Measurements from ENCODE around the gene C19orf53. TPM values are rescaled to one million over a fixed set of nuclear protein-coding genes. Genes with fewer than 3 reads are reported as not detected.

Gene C19orf53
- polyA plus RNA-seq, 3 donors, result 125 to 156 (median 132) TPM

DNA sequence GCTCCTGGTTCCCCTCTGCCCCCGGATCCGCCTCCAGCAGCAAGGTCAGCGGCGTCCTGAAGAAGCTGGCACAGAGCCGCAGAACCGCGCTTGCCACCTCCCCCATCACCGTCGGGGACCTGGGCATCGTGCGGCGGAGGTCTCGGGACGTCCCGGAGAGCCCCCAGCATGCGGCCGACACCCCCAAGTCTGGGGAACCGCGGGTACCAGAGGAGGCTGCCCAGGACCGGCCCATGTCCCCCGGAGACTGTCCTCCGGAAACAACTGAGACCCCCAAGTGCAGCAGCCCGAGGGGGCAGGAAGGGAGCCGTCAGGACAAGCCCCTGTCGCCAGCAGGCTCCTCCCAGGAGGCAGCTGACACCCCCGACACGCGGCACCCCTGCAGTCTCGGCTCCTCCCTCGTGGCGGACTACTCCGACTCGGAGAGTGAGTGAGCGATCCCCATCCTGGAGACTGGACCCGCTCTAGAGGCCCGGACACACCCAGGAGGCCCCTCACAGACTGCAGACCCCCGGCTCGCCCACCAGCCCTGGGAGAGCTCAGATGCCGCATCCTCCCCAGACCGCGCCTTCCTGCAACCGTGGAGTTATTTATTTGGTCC, 11.5 kb upstream of the C19orf53 start:
- Histone ChIP-seq H3K36me3 (replicated peaks in 1 of 2; ENCODE audit: control insufficient read depth in 1 of 2, insufficient read depth in 2 of 2, low read length in 2 of 2) (peaks cover 46 to 47% of the 10 kb centered on the region in 2 donors), H3K4me3 (replicated peaks in 1 of 3; ENCODE audit: low read depth in 2 of 3, low read length in 3 of 3) (no peak overlapping the region), H3K27me3 (ENCODE audit: control insufficient read depth in 2 of 2, insufficient read depth in 2 of 2, low read length in 2 of 2) (no peaks in the 10 kb centered on the region), H3K27ac (ENCODE audit: low read depth in 1 of 2, low read length in 2 of 2) (no peak overlapping the region), H3K4me1 (ENCODE audit: control insufficient read depth in 1 of 2, insufficient read depth in 2 of 2, low read length in 2 of 2) (peaks cover 16 to 20% of the 10 kb centered on the region in 2 donors), H2AFZ (ENCODE audit: insufficient read depth, low read depth, low read length, poor library complexity, severe bottlenecking) (no peak overlapping the region), H3K79me2 (ENCODE audit: insufficient read depth, low read length) (no peaks in the 10 kb centered on the region), H4K20me1 (ENCODE audit: insufficient read depth, low read length) (peaks cover 9% of the 10 kb centered on the region), H3K9me3 (replicated peaks in 1 of 2; ENCODE audit: control insufficient read depth in 1 of 2, insufficient read depth in 1 of 2, low read length in 2 of 2) (no peaks in the 10 kb centered on the region), H3K9ac (ENCODE audit: insufficient read depth, low read length, poor library complexity, severe bottlenecking) (no peak overlapping the region), H3K4me2 (replicated peaks; ENCODE audit: extremely low read depth, low read length, poor library complexity, severe bottlenecking) (no peak overlapping the region)
- no peak for DNase-seq
- Mint-ChIP-seq H3K9me3 (no peaks in the 10 kb centered on the region), H3K4me1 (peaks cover 17% of the 10 kb centered on the region), H3K36me3 (peaks cover 36 to 54% of the 10 kb centered on the region in 2 donors), H3K27ac (no peak overlapping the region), H3K27me3 (ENCODE audit: low read depth in 3 of 3) (no peaks in the 10 kb centered on the region), H3K4me3 (no peak overlapping the region)
- intact Hi-C loops (cut with micrococcal nuclease), result no loop called here
- TF ChIP-seq, protein P1, sequence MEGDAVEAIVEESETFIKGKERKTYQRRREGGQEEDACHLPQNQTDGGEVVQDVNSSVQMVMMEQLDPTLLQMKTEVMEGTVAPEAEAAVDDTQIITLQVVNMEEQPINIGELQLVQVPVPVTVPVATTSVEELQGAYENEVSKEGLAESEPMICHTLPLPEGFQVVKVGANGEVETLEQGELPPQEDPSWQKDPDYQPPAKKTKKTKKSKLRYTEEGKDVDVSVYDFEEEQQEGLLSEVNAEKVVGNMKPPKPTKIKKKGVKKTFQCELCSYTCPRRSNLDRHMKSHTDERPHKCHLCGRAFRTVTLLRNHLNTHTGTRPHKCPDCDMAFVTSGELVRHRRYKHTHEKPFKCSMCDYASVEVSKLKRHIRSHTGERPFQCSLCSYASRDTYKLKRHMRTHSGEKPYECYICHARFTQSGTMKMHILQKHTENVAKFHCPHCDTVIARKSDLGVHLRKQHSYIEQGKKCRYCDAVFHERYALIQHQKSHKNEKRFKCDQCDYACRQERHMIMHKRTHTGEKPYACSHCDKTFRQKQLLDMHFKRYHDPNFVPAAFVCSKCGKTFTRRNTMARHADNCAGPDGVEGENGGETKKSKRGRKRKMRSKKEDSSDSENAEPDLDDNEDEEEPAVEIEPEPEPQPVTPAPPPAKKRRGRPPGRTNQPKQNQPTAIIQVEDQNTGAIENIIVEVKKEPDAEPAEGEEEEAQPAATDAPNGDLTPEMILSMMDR (IDR thresholded peaks at IDR 0.05), result no peak
- WGBS (ENCODE audit: insufficient coverage), result 96% methylated on average over 37 of the region's 42 CpGs

DNA sequence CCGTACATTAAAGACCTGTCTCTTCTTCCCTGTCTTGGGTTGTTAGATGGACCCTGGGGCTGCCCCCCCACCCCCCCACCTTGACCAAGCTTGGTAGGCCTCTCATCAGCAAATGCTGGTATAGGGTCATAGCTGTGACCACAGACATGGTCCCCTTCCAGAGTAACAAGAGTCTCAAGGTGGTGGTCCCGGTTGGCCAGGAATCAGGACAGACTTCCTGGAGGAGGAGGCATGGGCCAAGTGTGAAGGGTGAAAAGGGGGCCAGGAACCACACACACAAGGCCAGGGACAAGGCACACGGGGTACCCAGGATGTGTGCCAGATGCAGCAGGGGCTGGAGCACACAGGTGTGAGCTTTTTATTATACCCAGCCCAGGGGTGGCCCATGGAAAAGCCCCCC, 11.0 kb upstream of the C19orf53 start:
- Mint-ChIP-seq H3K27me3 (ENCODE audit: low read depth in 3 of 3) (no peaks in the 10 kb centered on the region), H3K36me3 (peaks cover 33 to 52% of the 10 kb centered on the region in 2 donors), H3K9me3 (no peaks in the 10 kb centered on the region), H3K4me3 (no peak overlapping the region), H3K4me1 (peaks cover 17% of the 10 kb centered on the region), H3K27ac (peak overlapping the region in 1 of 7 donors; percentile 31)
- no peaks in the 10 kb centered on the region for H3K9me3 ChIP-seq (replicated peaks in 1 of 2; ENCODE audit: control insufficient read depth in 1 of 2, insufficient read depth in 1 of 2, low read length in 2 of 2)
- no peak overlapping the region for H3K4me2 ChIP-seq (replicated peaks; ENCODE audit: extremely low read depth, low read length, poor library complexity, severe bottlenecking)
- no peak overlapping the region for H2AFZ ChIP-seq (ENCODE audit: insufficient read depth, low read depth, low read length, poor library complexity, severe bottlenecking)
- WGBS (ENCODE audit: insufficient coverage), result 100% methylated on average over 2 of the region's 3 CpGs
- no peaks in the 10 kb centered on the region for H3K79me2 ChIP-seq (ENCODE audit: insufficient read depth, low read length)
- H3K27me3 ChIP-seq (ENCODE audit: control insufficient read depth in 2 of 2, insufficient read depth in 2 of 2, low read length in 2 of 2), result no peaks in the 10 kb centered on the region
- H3K36me3 ChIP-seq (replicated peaks in 1 of 2; ENCODE audit: control insufficient read depth in 1 of 2, insufficient read depth in 2 of 2, low read length in 2 of 2), result peaks cover 41 to 42% of the 10 kb centered on the region in 2 donors
- TF ChIP-seq, protein P1 (IDR thresholded peaks at IDR 0.05), result no peak
- H3K27ac ChIP-seq (ENCODE audit: low read depth in 1 of 2, low read length in 2 of 2), result no peak overlapping the region
- intact Hi-C loops (cut with micrococcal nuclease), result no loop called here
- H4K20me1 ChIP-seq (ENCODE audit: insufficient read depth, low read length), result peaks cover 9% of the 10 kb centered on the region
- H3K4me1 ChIP-seq (ENCODE audit: control insufficient read depth in 1 of 2, insufficient read depth in 2 of 2, low read length in 2 of 2), result peaks cover 16 to 20% of the 10 kb centered on the region in 2 donors
- DNase-seq, result no peak
- no peak overlapping the region for H3K9ac ChIP-seq (ENCODE audit: insufficient read depth, low read length, poor library complexity, severe bottlenecking)
- H3K4me3 ChIP-seq (replicated peaks in 1 of 3; ENCODE audit: low read depth in 2 of 3, low read length in 3 of 3), result no peak overlapping the region
